GM19240 (cell line): ENCODE measurements around the gene CPB2.

Experiments used
- DNase-seq: peaks from one replicate; pipeline ENCODE4 v3.0.0; 2011; ENCODE audit warnings: low spot score; ENCODE audit not compliant: insufficient read length

CPB2 gene, protein sequence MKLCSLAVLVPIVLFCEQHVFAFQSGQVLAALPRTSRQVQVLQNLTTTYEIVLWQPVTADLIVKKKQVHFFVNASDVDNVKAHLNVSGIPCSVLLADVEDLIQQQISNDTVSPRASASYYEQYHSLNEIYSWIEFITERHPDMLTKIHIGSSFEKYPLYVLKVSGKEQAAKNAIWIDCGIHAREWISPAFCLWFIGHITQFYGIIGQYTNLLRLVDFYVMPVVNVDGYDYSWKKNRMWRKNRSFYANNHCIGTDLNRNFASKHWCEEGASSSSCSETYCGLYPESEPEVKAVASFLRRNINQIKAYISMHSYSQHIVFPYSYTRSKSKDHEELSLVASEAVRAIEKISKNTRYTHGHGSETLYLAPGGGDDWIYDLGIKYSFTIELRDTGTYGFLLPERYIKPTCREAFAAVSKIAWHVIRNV

DNA sequence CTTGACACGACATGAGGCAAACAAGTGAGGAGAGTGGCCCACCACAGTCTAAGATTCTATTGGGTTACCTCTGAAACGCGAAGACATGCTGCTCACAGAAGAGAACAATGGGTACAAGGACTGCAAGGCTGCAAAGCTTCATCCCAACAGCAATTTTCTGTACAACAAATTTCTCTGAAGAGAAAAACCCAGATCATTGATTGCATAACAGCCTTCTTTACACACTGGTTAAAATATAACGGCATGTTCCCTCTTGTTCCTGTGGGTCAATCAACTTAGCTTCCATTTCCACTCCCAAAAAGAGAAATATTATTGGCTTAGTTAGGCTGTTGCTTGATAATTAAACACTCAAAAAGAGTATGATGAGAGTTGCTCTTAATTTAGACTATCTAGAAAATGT is at the start of gene CPB2:
Gene CPB2, minus strand, starts transcription at position 166 of the 400 bp plus-strand sequence. Its CDS starts 24 bp downstream, at position 142.
- DNase-seq: no peak

DNA sequence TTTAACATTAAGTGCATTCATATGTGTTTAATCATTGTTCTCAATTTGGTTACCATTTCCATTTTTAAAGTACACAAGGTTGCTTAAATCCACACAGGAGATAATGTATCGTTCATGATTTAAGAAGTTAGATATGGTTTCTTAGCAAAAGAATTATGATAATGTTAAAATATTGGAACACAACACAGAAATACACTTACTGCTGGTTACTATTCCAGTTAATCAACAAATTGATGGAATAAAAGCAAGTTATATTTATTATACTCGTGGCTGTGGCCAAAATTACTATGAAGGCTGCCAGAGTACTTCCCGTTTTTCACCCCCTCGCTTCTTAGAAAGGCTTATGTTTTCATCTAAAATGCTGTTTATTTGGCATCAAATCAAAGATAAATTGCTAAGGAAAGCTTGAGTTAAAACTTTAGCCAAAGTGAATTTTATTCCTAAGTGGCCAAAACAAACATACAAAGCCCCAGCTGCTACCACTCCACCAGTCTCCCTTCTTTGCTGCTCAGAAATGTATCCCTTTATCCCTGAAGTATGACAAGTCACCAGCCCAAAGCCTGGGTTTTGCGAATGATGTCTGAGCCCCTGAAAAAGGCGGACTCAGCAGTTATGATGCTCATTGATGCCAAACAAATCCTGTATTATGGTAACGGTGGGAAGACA is 49.4 kb upstream of the CPB2 start:
- no peak for DNase-seq

DNA sequence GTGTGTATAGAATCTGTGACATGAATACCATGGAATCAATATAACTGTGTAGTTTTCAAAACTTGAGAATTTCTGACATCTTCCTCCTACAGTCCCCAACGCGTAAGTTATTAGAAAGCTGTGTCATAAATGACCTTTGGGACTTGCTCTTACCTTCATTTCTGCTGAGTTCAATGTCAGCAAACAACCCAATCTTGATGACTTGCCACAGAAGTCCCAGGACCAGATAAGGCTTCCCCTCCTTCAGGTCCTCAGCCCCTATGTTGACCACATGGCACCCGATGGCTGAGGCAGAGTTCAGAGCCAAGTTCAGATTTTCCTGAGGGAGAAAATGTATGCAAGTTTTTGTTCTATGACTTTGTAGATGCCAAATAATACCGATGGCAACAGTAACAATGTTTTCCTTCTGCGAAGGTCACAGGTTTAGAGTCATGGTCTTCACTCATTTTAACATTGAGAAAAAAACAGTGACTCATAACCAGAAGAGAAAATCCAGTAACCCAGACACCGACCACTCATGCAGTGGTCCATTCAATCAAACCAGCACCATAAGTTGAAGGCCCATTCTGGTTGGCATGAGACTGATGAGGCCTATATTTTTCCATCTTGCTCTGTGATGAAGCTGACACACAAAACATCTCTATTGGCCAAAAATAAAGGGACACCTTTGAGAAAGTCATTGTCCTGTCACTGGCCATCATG is 47.9 kb upstream of the CPB2 start:
- no peak for DNase-seq

DNA sequence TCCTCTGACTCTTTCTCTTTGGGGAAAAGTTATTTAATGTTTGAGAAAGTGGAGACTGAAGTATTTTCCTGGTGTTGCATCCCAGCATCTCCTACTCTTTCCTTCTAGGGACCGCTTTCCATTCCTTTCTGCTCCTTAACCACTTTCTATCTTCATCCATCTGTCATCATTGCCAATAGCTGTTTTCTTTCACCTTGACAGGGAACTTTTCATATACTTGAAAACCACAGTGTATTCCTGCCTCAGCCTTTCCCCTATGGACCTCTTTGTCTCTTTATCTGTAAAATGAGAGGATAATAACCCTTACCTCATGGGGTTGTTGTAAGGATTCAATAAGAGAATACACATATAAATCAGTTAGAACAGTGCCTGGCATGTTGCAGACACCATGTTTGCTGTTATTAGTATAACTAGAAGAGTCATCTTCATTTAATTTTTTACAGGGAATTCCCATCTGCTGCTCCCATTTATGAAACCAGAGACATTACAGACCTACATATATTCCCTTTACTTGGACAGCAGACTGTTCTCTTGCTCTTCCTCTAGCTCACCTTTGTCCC is 45.4 kb upstream of the CPB2 start:
- no peak for DNase-seq

DNA sequence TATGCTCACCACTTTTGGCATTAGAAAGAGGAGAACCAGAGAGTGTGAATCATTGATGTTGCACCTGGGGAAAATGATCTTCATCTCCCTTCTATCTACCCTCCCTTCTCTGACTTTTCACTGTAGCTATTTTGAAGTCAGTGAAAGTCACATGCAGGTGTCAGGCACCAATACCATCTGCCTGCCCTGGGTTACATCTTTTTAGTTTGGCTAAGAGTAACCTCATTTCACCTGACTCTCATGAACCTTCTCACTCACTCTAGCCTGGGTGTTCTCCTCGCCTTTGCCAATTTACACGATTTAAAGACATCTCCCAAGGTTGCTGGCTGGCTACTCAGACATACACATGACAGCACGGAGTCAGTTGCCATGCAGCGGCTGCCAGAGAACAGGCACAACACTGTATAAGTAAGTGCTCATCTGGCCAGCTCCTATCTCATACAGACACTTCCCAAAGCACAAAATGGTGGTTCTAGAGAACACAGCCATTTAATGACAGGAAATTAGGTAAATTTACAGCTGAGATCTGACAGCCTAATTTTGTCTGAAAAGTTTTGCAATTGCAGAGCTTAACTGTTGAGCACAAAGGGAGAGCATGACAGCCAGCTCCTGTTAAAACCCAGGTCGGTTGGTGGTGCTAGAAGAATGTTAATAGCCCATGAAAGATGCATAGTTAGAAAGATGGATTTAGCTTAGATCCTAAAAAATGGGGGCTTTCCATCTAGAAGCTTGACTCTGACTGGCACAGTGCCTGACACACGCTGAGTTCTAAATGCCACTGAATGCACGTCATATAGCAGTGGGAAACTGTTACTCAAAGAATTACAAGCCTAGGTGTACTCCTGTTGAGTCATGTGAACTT is 44.7 kb upstream of the CPB2 start:
- no peak for DNase-seq

DNA sequence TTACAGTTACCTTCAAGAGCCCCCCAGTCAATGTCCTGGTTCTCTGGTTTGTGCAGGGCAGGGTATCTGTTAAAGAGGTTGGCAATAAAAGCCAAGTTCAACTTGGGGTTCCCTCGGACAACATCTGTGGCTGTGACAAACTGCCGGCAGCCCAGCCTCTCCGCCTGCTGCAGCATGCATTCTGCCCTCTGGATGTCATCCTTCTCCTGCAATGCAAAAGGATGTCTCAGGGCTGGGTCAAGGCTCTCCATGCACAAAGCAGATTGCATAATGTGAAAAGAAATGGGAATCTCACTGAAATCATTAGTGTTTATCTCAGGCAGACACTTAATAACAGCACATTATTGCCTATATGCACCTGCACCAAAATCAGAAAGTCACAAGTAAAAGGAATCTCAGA is 42.1 kb upstream of the CPB2 start:
- DNase-seq: no peak

DNA sequence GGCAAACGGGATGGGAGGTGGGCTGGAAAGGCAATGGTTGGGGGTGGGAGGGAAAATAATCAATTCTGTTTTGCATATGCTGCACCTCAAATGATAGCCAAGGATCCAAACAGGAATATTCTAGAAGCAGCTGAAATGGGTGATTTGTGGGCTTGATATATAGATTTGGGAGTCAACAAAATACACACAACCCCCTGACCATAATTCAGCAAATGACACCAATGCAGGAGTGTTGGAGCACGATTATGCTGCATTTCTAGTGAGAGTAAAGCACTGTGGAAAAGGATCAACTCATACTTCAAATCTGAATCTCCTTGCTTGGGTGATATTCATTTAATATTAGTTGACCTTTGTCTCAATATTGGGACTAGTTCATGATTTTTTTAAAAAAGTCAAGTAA is 41.1 kb upstream of the CPB2 start:
- DNase-seq: no peak

DNA sequence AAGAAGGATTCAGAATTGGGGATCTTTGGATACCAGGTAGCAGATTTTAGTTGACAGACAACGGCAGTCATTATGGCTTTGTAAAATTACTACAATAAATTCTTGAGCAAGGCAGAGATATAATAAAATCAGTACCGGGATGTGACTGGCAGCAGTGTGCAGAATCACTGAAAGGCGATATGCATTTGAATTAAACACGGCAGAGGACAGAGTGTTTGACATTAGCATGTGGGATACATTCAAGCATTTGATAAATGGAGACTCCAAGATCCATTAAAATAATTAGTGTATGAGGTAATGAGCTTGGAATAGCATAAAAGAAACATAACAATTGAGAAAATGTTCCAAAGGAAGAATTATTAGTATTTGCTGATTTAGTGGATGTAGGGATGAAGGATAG is 40.3 kb upstream of the CPB2 start:
- DNase-seq: no peak

DNA sequence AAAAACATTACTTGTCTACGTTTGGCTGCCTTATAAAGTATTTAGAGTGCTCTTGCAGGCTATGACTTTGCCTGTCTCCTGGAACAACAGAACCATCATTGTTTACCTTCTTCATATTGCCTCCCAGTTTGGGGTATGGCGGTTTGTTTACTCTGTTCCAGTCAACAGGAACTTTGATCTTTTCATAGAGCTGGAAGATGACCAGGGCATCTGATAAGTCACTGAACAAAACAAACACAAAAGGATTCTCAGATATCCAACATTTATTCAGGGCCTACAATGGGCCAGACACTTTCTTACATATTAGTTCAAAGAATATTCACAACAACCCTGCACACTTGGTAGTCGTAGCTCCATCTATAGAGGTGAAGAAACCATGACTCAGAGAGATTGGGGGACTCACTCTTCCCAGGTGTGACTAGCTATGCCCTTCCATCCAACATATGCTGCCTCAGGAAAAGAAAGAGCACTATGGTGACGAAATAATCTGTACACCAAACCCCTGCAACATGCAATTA is 38.4 kb upstream of the CPB2 start:
- no peak for DNase-seq

DNA sequence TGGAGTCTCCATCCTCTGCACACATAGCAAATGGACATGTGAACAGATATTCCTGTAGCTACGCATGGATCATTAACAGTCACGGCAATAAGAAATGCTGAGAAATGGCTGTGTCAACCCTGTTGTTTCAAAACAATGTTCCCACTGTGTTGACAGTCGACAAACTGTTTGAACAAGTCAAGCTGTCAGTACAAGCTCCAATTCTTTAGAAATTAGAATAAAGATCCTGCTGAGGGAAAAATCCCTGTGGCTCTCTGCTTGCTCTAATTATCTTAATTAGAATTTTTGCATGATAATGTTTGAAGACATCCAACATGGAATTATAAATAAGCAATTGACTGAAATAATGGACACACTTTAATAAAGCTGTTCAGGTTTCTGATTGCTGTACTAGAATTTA is 37.9 kb upstream of the CPB2 start:
- DNase-seq: no peak

DNA sequence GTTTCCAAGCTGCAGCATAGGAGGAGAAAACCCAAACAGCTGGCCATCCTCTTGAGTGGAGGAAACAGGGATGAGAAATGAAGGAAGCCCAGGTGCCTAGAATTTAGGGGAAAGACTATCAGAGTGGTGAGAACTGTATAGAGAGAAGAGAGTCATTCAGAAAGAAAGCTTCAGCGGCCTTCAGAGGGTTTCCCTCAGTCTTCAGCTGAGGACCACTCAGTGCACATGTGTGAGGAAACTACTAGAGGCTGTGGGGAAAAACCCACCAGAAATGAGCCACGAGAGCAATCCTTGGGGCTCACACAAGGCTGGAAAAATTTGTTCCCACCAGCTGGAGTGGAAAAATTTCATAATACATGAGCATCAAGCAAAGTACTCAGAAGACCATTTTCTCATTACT is 35.2 kb upstream of the CPB2 start:
- DNase-seq: no peak

DNA sequence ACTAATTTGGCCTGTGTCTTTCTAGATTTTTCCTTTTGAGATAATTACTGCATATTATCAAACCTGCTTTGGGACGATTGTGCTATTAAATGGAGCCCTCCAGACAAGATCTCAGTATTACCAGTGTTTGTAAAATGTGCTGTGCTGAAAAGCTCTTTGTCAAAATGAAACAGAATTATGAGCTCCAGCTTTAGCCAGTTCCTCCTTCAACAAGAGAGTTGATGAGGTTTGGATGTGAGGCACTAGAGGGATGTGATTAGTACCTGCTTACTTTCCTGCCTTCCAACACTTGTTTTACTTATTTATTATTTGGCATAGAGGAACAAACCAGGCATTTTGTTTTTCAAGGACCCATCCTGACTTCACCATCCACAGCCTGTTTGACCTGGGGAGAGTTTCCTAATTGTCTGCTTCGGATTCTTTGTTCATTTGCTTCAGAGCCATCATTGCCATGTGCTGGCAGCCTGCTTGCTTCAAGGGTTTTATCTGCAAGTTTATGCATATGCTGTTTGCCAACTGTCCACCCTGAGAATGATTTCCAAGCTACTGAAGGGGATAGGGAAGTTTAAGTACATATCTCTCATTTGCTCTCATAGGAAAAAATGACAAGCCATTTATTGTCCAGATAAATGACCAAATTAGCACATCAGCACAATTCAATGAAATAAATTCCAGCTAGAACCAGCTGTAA is 32.9 kb upstream of the CPB2 start:
- no peak for DNase-seq

DNA sequence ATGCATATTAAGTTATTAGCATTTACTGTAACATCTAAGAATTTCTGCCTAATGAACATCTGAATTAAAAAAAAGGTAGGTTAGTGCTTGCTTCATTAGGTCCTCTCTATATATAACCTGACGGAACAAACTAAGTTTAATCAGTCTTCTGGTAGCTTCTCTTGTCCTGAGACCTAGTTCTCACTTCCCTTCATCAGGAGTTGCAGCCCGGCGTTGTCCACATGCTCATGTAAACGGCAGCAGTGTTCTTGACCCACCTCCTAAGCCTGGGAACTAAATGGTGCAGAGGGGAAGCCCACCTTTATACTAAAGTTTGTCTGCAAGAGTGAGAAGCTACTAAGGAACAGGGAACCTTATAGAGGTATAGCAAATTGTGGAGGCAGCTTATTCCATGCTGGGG is 31.9 kb upstream of the CPB2 start:
- no peak for DNase-seq

DNA sequence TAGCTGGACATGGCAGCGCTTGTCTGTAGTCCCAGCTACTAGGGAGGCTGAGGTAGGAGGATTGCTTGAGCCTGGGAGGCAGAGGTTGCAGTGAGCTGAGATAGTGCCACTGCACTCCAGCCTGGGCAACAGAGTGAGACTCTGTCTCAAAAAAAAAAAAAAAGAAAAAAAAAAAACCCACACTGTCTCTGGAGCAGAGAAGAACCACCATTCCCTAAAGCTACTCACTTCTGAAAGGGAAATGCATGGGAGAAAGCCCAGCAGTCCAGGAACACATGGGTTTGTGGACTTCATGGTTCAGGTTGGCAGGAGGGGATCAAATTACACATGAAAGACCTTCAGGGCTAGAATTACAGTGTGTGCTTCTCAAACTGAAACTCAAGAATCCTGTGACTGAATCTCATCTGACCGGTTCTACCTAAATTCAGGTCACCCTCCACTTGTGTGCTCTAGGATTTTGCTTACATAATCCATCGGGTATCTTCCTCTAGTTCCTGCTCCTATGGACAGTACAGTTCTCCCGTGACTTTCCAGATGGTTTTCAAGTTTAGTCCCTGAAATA is 30.2 kb upstream of the CPB2 start:
- no peak for DNase-seq

DNA sequence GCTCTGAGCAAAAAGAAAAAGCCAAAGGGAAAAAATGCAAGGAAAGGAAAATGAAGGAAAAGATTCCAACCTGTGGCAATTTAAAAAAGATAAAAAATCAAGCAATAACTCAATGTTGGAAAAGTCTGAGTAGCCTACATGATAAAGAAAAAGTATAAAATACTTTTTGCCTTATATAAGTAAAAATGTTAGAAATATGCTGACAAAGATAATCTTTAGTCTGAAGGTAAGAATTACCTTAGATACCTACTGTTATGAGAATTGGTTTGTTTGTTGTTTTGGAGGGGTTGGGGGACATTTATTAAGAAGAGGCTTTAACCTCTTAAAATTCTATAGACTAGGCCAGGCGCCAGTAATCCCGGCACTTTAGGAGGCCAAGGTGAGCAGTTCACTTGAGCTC is 29.7 kb upstream of the CPB2 start:
- DNase-seq: no peak

DNA sequence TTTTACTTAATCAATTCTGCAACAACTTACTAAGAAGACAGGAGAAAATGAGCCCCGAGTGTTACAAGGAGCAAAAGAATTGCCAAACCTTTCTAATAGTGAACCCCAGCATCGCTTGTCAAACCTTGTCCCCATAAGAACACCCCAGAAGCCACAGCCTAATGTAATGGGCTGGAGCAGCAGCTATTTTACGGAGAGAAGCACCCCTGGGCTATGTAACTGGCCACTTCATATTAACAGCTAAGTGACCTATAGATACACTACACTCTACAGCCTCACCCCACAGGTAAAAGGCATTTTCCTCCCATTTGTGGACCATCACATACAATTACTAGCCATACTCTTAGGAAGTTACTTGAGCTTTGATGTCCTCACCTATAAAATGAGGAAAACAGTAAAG is 27.3 kb upstream of the CPB2 start:
- no peak for DNase-seq

DNA sequence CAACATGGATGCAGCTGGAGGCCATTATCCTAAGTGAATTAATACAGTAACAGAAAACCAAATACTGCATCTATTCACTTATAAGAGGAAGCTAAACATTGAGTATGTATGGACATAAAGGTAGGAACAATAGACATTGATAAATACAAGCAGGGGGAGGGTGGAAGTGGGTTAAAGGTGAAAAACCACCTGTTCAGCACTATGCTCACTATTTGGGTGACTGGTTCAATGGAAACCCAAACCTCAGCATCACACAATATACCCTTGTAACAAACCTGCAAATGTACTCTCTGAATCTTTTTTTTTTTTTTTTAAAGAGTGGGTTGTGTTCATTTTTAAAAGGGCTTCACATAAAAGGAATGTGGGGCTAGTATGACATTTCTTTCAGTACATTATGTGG is 26.9 kb upstream of the CPB2 start:
- no peak for DNase-seq

DNA sequence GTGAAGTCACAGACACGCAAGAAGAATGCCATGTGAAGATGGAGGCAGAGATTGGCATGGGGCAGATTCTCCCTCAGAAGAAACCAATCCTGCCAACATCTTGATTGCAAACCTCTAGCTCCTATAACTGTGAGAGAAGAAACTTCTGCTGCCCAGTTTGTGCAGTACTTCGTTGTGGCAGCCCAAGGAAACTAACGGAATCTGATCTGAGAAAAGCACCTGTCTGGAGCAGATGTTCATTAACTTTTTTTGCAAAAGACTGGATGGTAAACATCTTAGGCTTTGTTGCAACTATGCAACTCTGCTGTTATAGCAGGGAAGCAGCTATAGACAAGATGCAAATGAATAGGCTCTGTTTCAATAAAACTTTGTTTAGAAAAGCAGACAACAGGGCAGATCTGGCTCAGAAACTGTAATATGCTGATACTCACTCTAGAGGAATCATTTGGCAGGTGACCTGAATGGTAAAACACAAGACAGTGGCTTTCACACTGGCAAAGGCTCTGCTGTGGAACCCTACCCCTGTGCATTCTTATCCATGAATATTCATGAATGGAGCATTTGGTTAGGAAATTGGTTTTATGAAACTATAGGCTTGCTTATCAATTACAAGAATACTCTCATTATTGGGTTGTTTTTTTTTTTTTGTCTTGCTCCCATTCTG is 25.3 kb upstream of the CPB2 start:
- DNase-seq: no peak

DNA sequence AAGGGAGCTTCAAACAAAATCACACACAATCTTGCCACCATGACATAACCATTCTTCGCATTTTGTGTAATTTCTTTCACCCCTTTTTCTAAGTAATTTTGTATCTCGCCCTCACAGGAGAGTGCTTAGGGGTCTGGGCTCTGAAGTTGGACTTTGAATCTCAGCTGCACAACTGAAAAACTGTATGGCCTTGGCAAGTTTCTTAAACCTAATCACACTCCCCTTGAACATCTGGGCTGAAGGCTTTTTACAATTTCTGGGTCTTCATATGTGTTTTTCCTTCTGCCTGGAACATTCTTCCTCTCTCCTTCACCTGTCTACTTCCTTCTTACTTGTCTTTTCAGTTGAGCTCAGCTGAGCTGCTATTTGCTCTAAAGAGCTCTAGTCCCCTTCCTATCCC is 24.3 kb upstream of the CPB2 start:
- DNase-seq: no peak
